K562 (cell line): Measurements from ENCODE around the gene MAST1. TPM values are rescaled to one million over a fixed set of nuclear protein-coding genes. Genes with fewer than 3 reads are reported as not detected.

Source experiments
- ATAC-seq: fragments of 200-7000 bp; cut with Tn5 transposase; 3 replicates; pipeline ENCODE4 v1.9.1; 2020; ENCODE audit warnings: moderate library complexity
- BruUV-seq: library from RNA; stranded (reverse); fragments of 400-500 nt; replicated peaks from 2 replicates; lab custom pipeline; 2021; lab: Mats Ljungman, UMichigan
- CTCF ChIA-PET: fragments of 300-600 bp; formaldehyde crosslinking; extraction: SDS; loops from one replicate; lab custom pipeline; 2021; ENCODE audit warnings: low intra/inter-chr PET ratio; lab: Yijun Ruan, JAX
- POLR2A ChIA-PET: fragments of 300-600, 350-650 bp; sonication (Branson Sonifier 250); formaldehyde crosslinking; extraction: SDS; loops from one replicate; lab custom pipeline; 2021; ENCODE audit warnings: antibody characterized with exemption, inconsistent platforms; lab: Yijun Ruan, JAX
- DNase-seq, 4 experiments: peaks; one replicate each; pipeline versions ENCODE4 v3.0.0 to v3.0.0-alpha.2; 2011 to 2018; ENCODE audit warnings: low spot score in 3 of 4, mixed read lengths in 3 of 4; ENCODE audit errors: extremely low read depth in 1 of 4
- FAIRE-seq: peaks from 2 replicates; lab custom pipeline; 2011; peaks lifted over from hg19 to GRCh38; lab: Jason Lieb, UNC
- H2AFZ ChIP-seq: 2 replicates; pipeline ENCODE4 v1.6.0; 2011; ENCODE audit warnings: low read depth, low read length, control low read depth, inconsistent platforms
- H3K27ac ChIP-seq: fragments of 200-600 bp; 3 replicates; pipeline ENCODE4 v1.8.0; 2011; ENCODE audit warnings: low read depth, mild to moderate bottlenecking, control low read depth, inconsistent platforms, low read length, moderate library complexity, mixed read lengths; ENCODE audit errors: extremely low read depth
- H3K27me3 ChIP-seq, 2 experiments: fragments of 300-600 bp in 1 of 2; 2 replicates in 1 of 2; 3 replicates in 1 of 2; pipeline versions ENCODE4 v1.6.0 to v1.8.0; 2011; ENCODE audit warnings: inconsistent platforms in 2 of 2, low read length in 2 of 2, mild to moderate bottlenecking in 1 of 2, mixed read lengths in 1 of 2, moderate library complexity in 1 of 2; ENCODE audit not compliant: control insufficient read depth in 2 of 2, insufficient read depth in 2 of 2
- H3K36me3 ChIP-seq: fragments of 300-600 bp; 3 replicates; pipeline ENCODE4 v1.8.0; 2011; ENCODE audit warnings: mild to moderate bottlenecking, low read length, inconsistent platforms; ENCODE audit not compliant: control insufficient read depth, insufficient read depth
- H3K4me1 ChIP-seq, 2 experiments: fragments of 200-600 bp in 1 of 2; replicated peaks in 1 of 2; 2 replicates in 1 of 2; 3 replicates in 1 of 2; pipeline versions ENCODE4 v1.5.1 to v1.8.0; 2011; ENCODE audit warnings: inconsistent platforms in 2 of 2, low read length in 2 of 2, mild to moderate bottlenecking in 1 of 2, mixed read lengths in 1 of 2, moderate library complexity in 1 of 2; ENCODE audit not compliant: control insufficient read depth in 2 of 2, insufficient read depth in 2 of 2
- H3K4me2 ChIP-seq: 2 replicates; pipeline ENCODE4 v1.6.1; 2011; ENCODE audit warnings: low read length, control low read depth, inconsistent platforms, mixed read lengths; ENCODE audit not compliant: insufficient read depth
- H3K4me3 ChIP-seq: fragments of 200-600 bp; sonication (generic), shearing (Covaris generic); 2 replicates; pipeline ENCODE4 v1.5.1; 2016; ENCODE audit warnings: control low read depth, inconsistent platforms
- H3K79me2 ChIP-seq: fragments of 200-600 bp; 3 replicates; pipeline ENCODE4 v1.8.0; 2011; ENCODE audit warnings: low read length, inconsistent platforms; ENCODE audit not compliant: control insufficient read depth, insufficient read depth
- H3K9ac ChIP-seq, 2 experiments: 2 replicates each; pipeline versions ENCODE4 v1.6.0 to v1.6.1; 2011; ENCODE audit warnings: low read depth in 2 of 2, low read length in 2 of 2, control low read depth in 1 of 2, inconsistent platforms in 1 of 2, mild to moderate bottlenecking in 1 of 2, mixed read lengths in 1 of 2; ENCODE audit not compliant: insufficient read depth in 1 of 2
- H3K9me1 ChIP-seq: one replicate; pipeline ENCODE4 v1.6.0; 2011; ENCODE audit warnings: inconsistent platforms, mild to moderate bottlenecking, low read length, moderate library complexity; ENCODE audit not compliant: control insufficient read depth, insufficient read depth
- H3K9me3 ChIP-seq: replicated peaks from 2 replicates; pipeline ENCODE4 v1.5.1; 2011; ENCODE audit warnings: low read depth, low read length, inconsistent platforms; ENCODE audit not compliant: control insufficient read depth, insufficient read depth
- H4K20me1 ChIP-seq: replicated peaks from 2 replicates; pipeline ENCODE4 v1.6.1; 2011; ENCODE audit warnings: low read length, inconsistent platforms, mixed read lengths; ENCODE audit not compliant: control insufficient read depth, insufficient read depth
- ARID1B ChIP-seq: fragments of 450-650 bp; IDR thresholded peaks from 2 replicates; pipeline ENCODE4 v1.6.1; 2016; ENCODE audit warnings: antibody characterized with exemption, mild to moderate bottlenecking, inconsistent platforms
- ASH1L ChIP-seq: fragments of 450-650 bp; IDR thresholded peaks from 2 replicates; pipeline ENCODE4 v1.6.1; 2018; ENCODE audit warnings: borderline replicate concordance, mild to moderate bottlenecking, low read depth; ENCODE audit not compliant: partially characterized antibody
- ATF3 ChIP-seq, 2 experiments: fragments of 450-650 bp in 1 of 2; sonication (generic) in 1 of 2; formaldehyde crosslinking in 1 of 2; IDR thresholded peaks in 1 of 2; conservative IDR thresholded peaks in 1 of 2; 2 replicates each; pipeline versions ENCODE4 v1.6.1 to v1.8.1; 2016 to 2023; ENCODE audit warnings: mild to moderate bottlenecking in 2 of 2, moderate library complexity in 2 of 2, inconsistent platforms in 1 of 2, missing genetic modification reagents in 1 of 2
- EGR1 ChIP-seq: fragments of 450-650 bp; conservative IDR thresholded peaks from 2 replicates; pipeline ENCODE4 v1.6.1; 2017; ENCODE audit warnings: mild to moderate bottlenecking
- MTA1 ChIP-seq: fragments of 450-650 bp; IDR thresholded peaks from 2 replicates; pipeline ENCODE4 v1.6.1; 2017; ENCODE audit warnings: borderline replicate concordance
- NFIC ChIP-seq: fragments of 450-650 bp; IDR thresholded peaks from 2 replicates; pipeline ENCODE4 v1.6.1; 2017; ENCODE audit warnings: mild to moderate bottlenecking, inconsistent platforms
- NR2C2 ChIP-seq, 2 experiments: fragments of 200-800 bp in 1 of 2; sonication (Bioruptor generic) in 1 of 2; sonication (generic) in 1 of 2; formaldehyde crosslinking in 1 of 2; IDR thresholded peaks; 2 replicates each; pipeline versions ENCODE4 v1.6.1 to v1.8.0; 2016 to 2022; ENCODE audit warnings: mild to moderate bottlenecking in 1 of 2, missing compliant biosample characterization in 1 of 2, missing genetic modification characterization in 1 of 2, missing genetic modification reagents in 1 of 2
- PHTF2 ChIP-seq: fragments of 250-450 bp; sonication (Bioruptor Pico); IDR thresholded peaks from 2 replicates; pipeline ENCODE4 v1.5.0; 2021; ENCODE audit warnings: mild to moderate bottlenecking
- SOX6 ChIP-seq: fragments of 450-650 bp; IDR thresholded peaks from 2 replicates; pipeline ENCODE4 v1.6.1; 2014; ENCODE audit warnings: mild to moderate bottlenecking
- WGBS: fragments of 100-300 bp; shearing (Covaris generic); methylation state at CpG from one replicate; pipeline ENCODE4 v1.1.6; 2016; ENCODE audit warnings: low coverage, mixed read lengths; ENCODE audit not compliant: insufficient coverage; ENCODE audit errors: missing lambda C conversion rate; 5-methylcytosine and 5-hydroxymethylcytosine counted together
- in situ Hi-C: fragments of 300-500 bp; cut with MboI; formaldehyde crosslinking; loops from 4 replicates; pipeline ENCODE4 v1.15.0; 2018; ENCODE audit warnings: inconsistent platforms, mixed read lengths
- intact Hi-C: fragments of 100-400 bp; cut with micrococcal nuclease; formaldehyde crosslinking; loops from 2 replicates; pipeline ENCODE4 v1.14.2; 2022
- polyA plus RNA-seq, 8 experiments: library from polyadenylated mRNA; depleted of rRNA in 4 of 8; stranded (reverse) in 5 of 8; unstranded in 3 of 8; fragments of >200 nt; fragmentation: Nextera tagmentation in 2 of 8; fragmentation: Illumina TruSeq in 1 of 8; extraction: Ambion mirVana in 2 of 8; extraction: Trizol in 1 of 8; gene quantifications; 2 replicates each; pipeline versions ENCODE4 v1.2.1 to v1.2.3, GENCODE V29; 2011 to 2014; ENCODE audit warnings: inconsistent platforms in 1 of 8, missing spikeins in 1 of 8
- total RNA-seq, 7 experiments: library from RNA; depleted of rRNA in 6 of 7; stranded (reverse); fragments of >200 nt in 6 of 7; fragmentation: Illumina TruSeq in 2 of 7; extraction: Trizol in 2 of 7; gene quantifications; 2 replicates each; pipeline versions ENCODE4 v1.2.1 to v1.2.3, GENCODE V29; 2011 to 2021; ENCODE audit warnings: low replicate concordance in 1 of 7

Gene MAST1
- total and polyA plus RNA-seq, 9 of the 15 experiments (the other 6 are each of a cell fraction or from before 2014, with no cell fraction given) = 0.48 to 10.3 (median 3.9) TPM

GRCh38 chr19:12828494-12828893 lies 9.8 kb upstream of the MAST1 start:
- Histone ChIP-seq H3K9me1 (peaks cover 3% of the 10 kb centered on the region), H3K36me3 (no peaks in the 10 kb centered on the region), H4K20me1 (peaks cover 8% of the 10 kb centered on the region), H3K27me3 (no peaks in the 10 kb centered on the region), H3K4me1 (peaks cover 13 to 33% of the 10 kb centered on the region in 2 experiments), H3K79me2 (no peaks in the 10 kb centered on the region), H3K27ac (no peak overlapping the region), H2AFZ (peak overlapping the region; percentile 41), H3K9ac (peak overlapping the region in 1 of 2 experiments; percentile 82; a peak in 1 of 4 replicates), H3K4me3 (no peak overlapping the region), H3K4me2 (no peak overlapping the region; the same call in 1 of the 2 replicates), H3K9me3 (no peaks in the 10 kb centered on the region)
- WGBS = 10% methylated on average over 23 of the region's 23 CpGs
- no peak for TF ChIP-seq SOX6
- no peak for TF ChIP-seq PHTF2 (CRISPR knock-in tag)
- TF ChIP-seq ARID1B = no peak
- TF ChIP-seq MTA1 = no peak
- TF ChIP-seq NR2C2 (CRISPR knock-in tag; IDR thresholded peaks at IDR 0.05) = 0 out of 2 replicates have a peak, but pooled peaks have one; percentile 20
- no peak for TF ChIP-seq NR2C2 (tag; IDR thresholded peaks at IDR 0.05)
- TF ChIP-seq NFIC = 0 out of 2 replicates have a peak, but pooled peaks have one; percentile 17
- TF ChIP-seq ATF3 (IDR thresholded peaks at IDR 0.05) = no peak
- no peak for TF ChIP-seq ATF3 (CRISPR knock-in tag; conservative IDR thresholded peaks at IDR 0.05)
- TF ChIP-seq EGR1 = peak; percentile 49
- TF ChIP-seq ASH1L = no peak
- POLR2A ChIA-PET = interaction anchor here (0.6 kb wide), 1 partner anchor 428 kb away, joined by 3 read pairs; the partner anchor contains the start of gene ZNF799
- DNase-seq = peak; percentile 59 to 74 (median 62)
- FAIRE-seq = no peak
- BruUV-seq = no TSS peak
- CTCF ChIA-PET = no interaction called here
- intact Hi-C loops (no loop called here), in situ Hi-C loops (no loop called here)
- peak; percentile 69 for ATAC-seq
